DND-41 (cell line): ENCODE data around the gene HDDC3.
"Not testable (repeated sequence)": the region's sequence is repeated elsewhere in the genome, so short reads cannot be mapped to it uniquely, and the experiment has no call there.

Source experiments
- ATAC-seq: fragments of 200-7000 bp; cut with Tn5 transposase; 3 replicates; pipeline ENCODE4 v1.9.1; 2021; ENCODE audit warnings: low read depth; ENCODE audit not compliant: insufficient read depth
- DNase-seq: peaks from one replicate; pipeline ENCODE4 v3.0.0-alpha.2; 2020
- H2AFZ ChIP-seq: 2 replicates; pipeline ENCODE4 v1.6.0; 2012; ENCODE audit warnings: low read depth, low read length
- H3K27ac ChIP-seq: 2 replicates; pipeline ENCODE4 v1.5.1; 2012; ENCODE audit warnings: low read length, inconsistent platforms
- H3K27me3 ChIP-seq: fragments of 200-600 bp; sonication (generic); 2 replicates; pipeline ENCODE4 v1.6.0; 2012; ENCODE audit warnings: low read length, mild to moderate bottlenecking, inconsistent platforms; ENCODE audit not compliant: insufficient read depth, poor library complexity
- H3K36me3 ChIP-seq: 2 replicates; pipeline ENCODE4 v1.5.1; 2012; ENCODE audit warnings: low read length, inconsistent platforms; ENCODE audit not compliant: insufficient read depth
- H3K4me1 ChIP-seq: 2 replicates; pipeline ENCODE4 v1.5.1; 2012; ENCODE audit warnings: mild to moderate bottlenecking, low read length; ENCODE audit not compliant: insufficient read depth
- H3K4me2 ChIP-seq: 2 replicates; pipeline ENCODE4 v1.6.0; 2012; ENCODE audit warnings: mild to moderate bottlenecking, moderate library complexity, low read length, inconsistent platforms; ENCODE audit not compliant: insufficient read depth
- H3K4me3 ChIP-seq, 2 experiments: fragments of 200-600 bp in 1 of 2; shearing (Covaris generic) in 1 of 2; 2 replicates each; pipeline ENCODE4 v1.5.1; 2012 to 2016; ENCODE audit warnings: inconsistent platforms in 2 of 2, low read length in 2 of 2, mild to moderate bottlenecking in 2 of 2, low read depth in 1 of 2, moderate library complexity in 1 of 2
- H3K79me2 ChIP-seq: 2 replicates; pipeline ENCODE4 v1.6.0; 2012; ENCODE audit warnings: low read length, inconsistent platforms; ENCODE audit not compliant: insufficient read depth
- H3K9ac ChIP-seq: 2 replicates; pipeline ENCODE4 v1.6.0; 2012; ENCODE audit warnings: low read depth, mild to moderate bottlenecking, inconsistent platforms, low read length, moderate library complexity
- H3K9me3 ChIP-seq: 2 replicates; pipeline ENCODE4 v1.5.1; 2012; ENCODE audit warnings: low read length, moderate library complexity, mild to moderate bottlenecking, inconsistent platforms; ENCODE audit not compliant: insufficient read depth, severe bottlenecking
- H4K20me1 ChIP-seq: 2 replicates; pipeline ENCODE4 v1.6.0; 2012; ENCODE audit warnings: low read length; ENCODE audit not compliant: insufficient read depth
- CTCF ChIP-seq: IDR thresholded peaks from 2 replicates; pipeline ENCODE4 v1.5.1; 2012; ENCODE audit warnings: borderline replicate concordance, low read length, moderate library complexity, mild to moderate bottlenecking; ENCODE audit not compliant: poor library complexity, severe bottlenecking; ENCODE audit errors: extremely low read depth
- EZH2 ChIP-seq: IDR thresholded peaks from 3 replicates; pipeline ENCODE4 v1.6.1; 2012; ENCODE audit warnings: borderline replicate concordance, low read depth, mild to moderate bottlenecking, moderate library complexity, low read length, inconsistent platforms; ENCODE audit not compliant: severe bottlenecking

Gene HDDC3

GRCh38 chr15:90924375-90924774, 8.0 kb downstream of the HDDC3 start:
- peaks cover 8% of the 10 kb centered on the region for H3K4me1 ChIP-seq
- H2AFZ ChIP-seq = no peak overlapping the region
- H3K4me3 ChIP-seq = no peak overlapping the region
- H3K9me3 ChIP-seq = no peaks in the 10 kb centered on the region
- no peak overlapping the region for H3K4me2 ChIP-seq
- no peaks in the 10 kb centered on the region for H3K27me3 ChIP-seq
- peaks cover 19% of the 10 kb centered on the region for H3K36me3 ChIP-seq
- no peak for TF ChIP-seq CTCF
- no peak for TF ChIP-seq EZH2
- H3K9ac ChIP-seq = no peak overlapping the region
- no peaks in the 10 kb centered on the region for H4K20me1 ChIP-seq
- peaks cover 4% of the 10 kb centered on the region; the same call in 1 of the 2 replicates for H3K79me2 ChIP-seq
- H3K27ac ChIP-seq = no peak overlapping the region
- ATAC-seq (no peak), DNase-seq (no peak)

GRCh38 chr15:90922712-90923322, 9.5 kb downstream of the HDDC3 start:
- not testable (repeated sequence) for H2AFZ ChIP-seq, H3K27me3 ChIP-seq, H3K79me2 ChIP-seq, H3K27ac ChIP-seq, H3K4me2 ChIP-seq, ATAC-seq, DNase-seq, H4K20me1 ChIP-seq, H3K9ac ChIP-seq, H3K9me3 ChIP-seq, H3K4me1 ChIP-seq, H3K4me3 ChIP-seq
- H3K36me3 ChIP-seq = peaks cover 35% of the 10 kb centered on the region

GRCh38 chr15:90921887-90922286, 10.5 kb downstream of the HDDC3 start:
- Histone ChIP-seq H3K27me3 (no peaks in the 10 kb centered on the region), H3K79me2 (no peaks in the 10 kb centered on the region), H3K4me3 (no peak overlapping the region), H3K9ac (no peak overlapping the region), H2AFZ (no peak overlapping the region), H3K27ac (no peak overlapping the region), H3K4me1 (no peaks in the 10 kb centered on the region), H3K4me2 (no peak overlapping the region), H3K36me3 (peaks cover 44% of the 10 kb centered on the region), H3K9me3 (no peaks in the 10 kb centered on the region), H4K20me1 (no peaks in the 10 kb centered on the region)
- no peak for DNase-seq
- no peak for TF ChIP-seq EZH2
- no peak for TF ChIP-seq CTCF
- no peak for ATAC-seq

GRCh38 chr15:90918835-90919234, 13.5 kb downstream of the HDDC3 start:
- no peaks in the 10 kb centered on the region for H3K79me2 ChIP-seq

More at GRCh38 chr15:90918835-90919234, 13.5 kb downstream of the HDDC3 start:
- Histone ChIP-seq H3K27ac (no peak overlapping the region), H4K20me1 (no peaks in the 10 kb centered on the region), H3K4me3 (no peak overlapping the region), H3K9ac (no peak overlapping the region), H2AFZ (no peak overlapping the region), H3K36me3 (peaks cover 71% of the 10 kb centered on the region), H3K4me2 (no peak overlapping the region), H3K4me1 (no peaks in the 10 kb centered on the region), H3K27me3 (no peaks in the 10 kb centered on the region), H3K9me3 (no peaks in the 10 kb centered on the region)
- DNase-seq = no peak
- TF ChIP-seq EZH2 (no peak), CTCF (no peak)
- no peak for ATAC-seq
